K562 (cell line): ENCODE results near the gene ERP44. TPM values are rescaled to one million over a fixed set of nuclear protein-coding genes. Genes with fewer than 3 reads are reported as not detected.

Source experiments
- MXD1 ChIP-seq: fragments of 250-450 bp; sonication (Bioruptor Pico); IDR thresholded peaks from 2 replicates; pipeline ENCODE4 v1.8.0; 2021; ENCODE audit warnings: borderline replicate concordance, mild to moderate bottlenecking, moderate library complexity; ENCODE audit not compliant: poor library complexity, severe bottlenecking
- PTTG1 ChIP-seq: fragments of 450-650 bp; IDR thresholded peaks from 2 replicates; pipeline ENCODE4 v1.6.1; 2016; ENCODE audit warnings: low read depth, mild to moderate bottlenecking, missing genetic modification characterization, missing compliant biosample characterization
- ZNF318 ChIP-seq, 2 experiments: fragments of 450-650 bp; IDR thresholded peaks; 2 replicates each; pipeline ENCODE4 v1.6.1; 2016; ENCODE audit warnings: mild to moderate bottlenecking in 2 of 2, borderline replicate concordance in 1 of 2, low read depth in 1 of 2, moderate library complexity in 1 of 2
- ZZZ3 ChIP-seq: fragments of 450-650 bp; IDR thresholded peaks from 2 replicates; pipeline ENCODE4 v1.6.1; 2016; ENCODE audit warnings: antibody characterized with exemption, mild to moderate bottlenecking, moderate library complexity
- polyA plus RNA-seq, 8 experiments: library from polyadenylated mRNA; depleted of rRNA in 4 of 8; stranded (reverse) in 5 of 8; unstranded in 3 of 8; fragments of >200 nt; fragmentation: Nextera tagmentation in 2 of 8; fragmentation: Illumina TruSeq in 1 of 8; extraction: Ambion mirVana in 2 of 8; extraction: Trizol in 1 of 8; gene quantifications; 2 replicates each; pipeline versions ENCODE4 v1.2.1 to v1.2.3, GENCODE V29; 2011 to 2014; ENCODE audit warnings: inconsistent platforms in 1 of 8, missing spikeins in 1 of 8
- total RNA-seq, 7 experiments: library from RNA; depleted of rRNA in 6 of 7; stranded (reverse); fragments of >200 nt in 6 of 7; fragmentation: Illumina TruSeq in 2 of 7; extraction: Trizol in 2 of 7; gene quantifications; 2 replicates each; pipeline versions ENCODE4 v1.2.1 to v1.2.3, GENCODE V29; 2011 to 2021; ENCODE audit warnings: low replicate concordance in 1 of 7

ERP44 gene
- total and polyA plus RNA-seq, 9 of the 15 experiments (the other 6 are each of a cell fraction or from before 2014, with no cell fraction given), result 9.2 to 23.4 (median 13.6) TPM

GRCh38 chr9:99948896-99949295 lies 149.9 kb downstream of the ERP44 start (continued):
- TF ChIP-seq ZNF318 (IDR thresholded peaks at IDR 0.05; ENCODE audit: borderline replicate concordance in 1 of 2, low read depth in 1 of 2), result no peak
- no peak for TF ChIP-seq ZZZ3
- no peak for TF ChIP-seq MXD1 (CRISPR knock-in tag)
- TF ChIP-seq PTTG1, result no peak
